ENCODE results near the gene CFAP221. TPM values are rescaled to one million over a fixed set of nuclear protein-coding genes. Genes with fewer than 3 reads are reported as not detected.
A peak's percentile ranks its signal among the peaks of the same experiment; 100 is the strongest.

Gene CFAP221
- total RNA-seq, 1 experiment from 2014 or later = not detected

DNA sequence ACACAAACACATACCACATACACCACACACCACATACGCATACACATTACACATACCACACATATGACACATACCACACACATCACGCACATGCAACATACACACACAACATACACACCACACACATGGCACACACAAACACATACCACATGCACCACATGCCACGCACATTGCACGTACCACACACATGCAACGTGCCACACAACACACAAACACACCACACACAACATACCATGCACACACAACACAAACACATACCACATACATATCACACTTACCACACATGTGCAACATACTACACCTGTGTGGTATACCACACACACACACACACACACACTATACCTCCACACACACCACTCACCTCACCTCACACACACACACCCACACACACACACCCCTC, 149.7 kb downstream of the CFAP221 start:
- Histone ChIP-seq H3K9me3 (replicated peaks) (no peaks in the 10 kb centered on the region), H3K4me3 (no peak overlapping the region), H3K4me1 (peaks cover 34% of the 10 kb centered on the region), H3K27me3 (no peaks in the 10 kb centered on the region), H3K36me3 (no peaks in the 10 kb centered on the region), H3K27ac (peak overlapping the region; percentile 99)
- DNase-seq = no peak

DNA sequence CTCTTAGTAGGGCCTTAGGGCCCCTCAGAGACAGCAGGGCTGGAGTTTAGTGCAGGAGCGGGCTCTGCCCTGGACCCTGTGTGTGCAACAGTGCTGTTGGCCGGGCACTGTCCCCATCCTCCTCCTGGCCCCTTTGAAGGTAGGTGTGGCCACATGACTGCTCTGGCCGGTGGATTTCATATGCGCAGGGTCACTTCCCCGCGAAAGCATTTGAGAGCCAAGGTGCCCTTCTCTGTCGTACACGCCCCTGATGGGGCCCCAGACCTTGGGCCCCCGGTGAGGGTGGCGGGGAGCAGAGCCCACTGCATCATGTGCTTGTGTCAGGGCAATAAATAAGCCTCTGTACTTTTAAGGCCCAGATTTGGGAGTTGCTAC, 150.2 kb downstream of the CFAP221 start:
- peaks cover 34% of the 10 kb centered on the region for H3K4me1 ChIP-seq
- H3K4me3 ChIP-seq = peak overlapping the region; percentile 39
- no peaks in the 10 kb centered on the region for H3K36me3 ChIP-seq
- H3K27me3 ChIP-seq = no peaks in the 10 kb centered on the region
- DNase-seq = peak; percentile 51 to 61
- no peaks in the 10 kb centered on the region for H3K9me3 ChIP-seq (replicated peaks)
- peak overlapping the region; percentile 99 for H3K27ac ChIP-seq

DNA sequence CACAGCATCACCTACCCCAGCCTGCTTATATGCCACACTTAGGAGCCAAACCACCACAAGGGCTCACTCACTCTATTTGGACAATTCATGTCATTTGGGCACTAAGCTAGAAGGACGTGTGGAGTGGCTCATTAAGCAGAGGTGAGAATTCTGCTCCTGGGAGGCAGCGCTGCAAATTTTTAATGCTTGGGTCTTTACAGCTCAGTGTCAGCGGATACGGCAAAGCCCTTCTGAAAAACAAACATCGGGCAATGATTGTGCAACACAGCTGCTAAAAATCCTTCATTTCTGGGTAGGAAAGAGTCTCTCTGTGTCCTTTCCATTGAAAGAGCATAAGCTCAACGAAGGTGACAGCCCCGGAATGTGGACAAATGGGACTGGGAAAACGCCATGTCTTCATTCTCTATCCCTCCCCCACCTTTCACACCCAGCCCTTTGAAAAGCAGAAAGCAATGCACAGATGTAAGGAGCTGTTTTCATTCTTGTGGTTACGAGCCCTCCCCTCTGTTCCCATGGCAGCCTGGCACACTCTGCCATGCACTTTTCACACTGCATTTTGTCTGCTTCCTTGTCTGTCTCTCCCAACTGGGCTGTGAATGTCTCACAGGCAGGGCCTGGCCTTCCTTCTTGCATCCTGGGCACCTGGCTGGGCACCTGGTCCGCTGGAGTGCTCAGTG, 150.7 kb downstream of the CFAP221 start:
- Histone ChIP-seq H3K4me3 (peak overlapping the region; percentile 39), H3K9me3 (replicated peaks) (no peaks in the 10 kb centered on the region), H3K27ac (peak overlapping the region; percentile 99), H3K36me3 (no peaks in the 10 kb centered on the region), H3K4me1 (peaks cover 34% of the 10 kb centered on the region), H3K27me3 (no peaks in the 10 kb centered on the region)
- peak; percentile 74 to 84 for DNase-seq

DNA sequence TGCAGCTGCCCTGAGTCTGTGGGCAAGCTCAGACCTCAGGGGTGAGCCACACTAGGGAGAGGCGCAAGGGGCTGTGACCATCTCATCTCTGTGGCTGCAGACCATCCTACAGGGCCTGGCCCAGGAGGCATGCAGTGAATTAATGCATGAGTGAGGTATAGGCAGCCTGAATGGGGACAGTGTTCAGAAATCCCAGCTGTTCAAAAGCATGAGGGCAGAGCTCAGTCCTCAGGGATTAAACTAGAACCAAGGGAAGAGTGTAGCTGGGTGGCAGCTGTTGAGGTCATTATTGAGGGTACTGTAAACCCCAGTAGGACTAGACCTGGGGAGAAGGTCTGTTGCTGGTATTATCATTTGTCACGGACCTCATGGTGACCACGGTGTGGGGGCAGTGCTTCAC, 151.8 kb downstream of the CFAP221 start:
- Histone ChIP-seq H3K27ac (peak overlapping the region; percentile 99), H3K4me3 (no peak overlapping the region), H3K4me1 (peaks cover 34% of the 10 kb centered on the region), H3K27me3 (no peaks in the 10 kb centered on the region), H3K36me3 (no peaks in the 10 kb centered on the region), H3K9me3 (replicated peaks) (no peaks in the 10 kb centered on the region)
- DNase-seq = peak; percentile 94 to 99

DNA sequence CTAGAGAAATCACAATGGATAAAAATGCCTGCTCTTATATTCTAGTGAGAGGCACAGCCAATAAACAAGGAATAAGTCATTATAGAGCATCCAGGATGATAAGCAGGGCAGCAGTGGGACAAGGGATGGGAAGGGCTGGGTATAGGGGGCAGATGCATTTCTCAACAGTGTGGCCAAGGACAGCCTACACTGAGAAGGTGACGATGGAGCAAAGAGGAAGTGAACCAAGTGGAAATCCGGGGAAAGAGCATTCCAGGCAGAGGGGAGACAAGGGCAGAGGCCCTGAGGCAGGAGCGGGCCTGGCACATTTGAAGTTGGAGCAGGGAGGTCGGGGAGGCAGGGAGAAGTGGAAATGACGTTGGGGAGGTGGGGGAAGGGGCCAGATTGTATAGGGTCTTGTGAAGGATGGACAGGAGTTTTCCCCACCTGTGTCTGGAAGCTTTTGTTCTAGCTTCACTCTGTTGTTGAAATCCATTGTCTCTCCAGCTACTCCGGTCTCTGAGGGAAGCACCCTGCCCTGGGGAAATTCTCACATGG, 152.3 kb downstream of the CFAP221 start:
- no peak overlapping the region for H3K4me3 ChIP-seq
- peak in 1 of 2 experiments; percentile 52 for DNase-seq
- H3K27ac ChIP-seq = peak overlapping the region; percentile 99
- H3K27me3 ChIP-seq = no peaks in the 10 kb centered on the region
- H3K36me3 ChIP-seq = no peaks in the 10 kb centered on the region
- H3K4me1 ChIP-seq = peaks cover 34% of the 10 kb centered on the region
- H3K9me3 ChIP-seq (replicated peaks) = no peaks in the 10 kb centered on the region

DNA sequence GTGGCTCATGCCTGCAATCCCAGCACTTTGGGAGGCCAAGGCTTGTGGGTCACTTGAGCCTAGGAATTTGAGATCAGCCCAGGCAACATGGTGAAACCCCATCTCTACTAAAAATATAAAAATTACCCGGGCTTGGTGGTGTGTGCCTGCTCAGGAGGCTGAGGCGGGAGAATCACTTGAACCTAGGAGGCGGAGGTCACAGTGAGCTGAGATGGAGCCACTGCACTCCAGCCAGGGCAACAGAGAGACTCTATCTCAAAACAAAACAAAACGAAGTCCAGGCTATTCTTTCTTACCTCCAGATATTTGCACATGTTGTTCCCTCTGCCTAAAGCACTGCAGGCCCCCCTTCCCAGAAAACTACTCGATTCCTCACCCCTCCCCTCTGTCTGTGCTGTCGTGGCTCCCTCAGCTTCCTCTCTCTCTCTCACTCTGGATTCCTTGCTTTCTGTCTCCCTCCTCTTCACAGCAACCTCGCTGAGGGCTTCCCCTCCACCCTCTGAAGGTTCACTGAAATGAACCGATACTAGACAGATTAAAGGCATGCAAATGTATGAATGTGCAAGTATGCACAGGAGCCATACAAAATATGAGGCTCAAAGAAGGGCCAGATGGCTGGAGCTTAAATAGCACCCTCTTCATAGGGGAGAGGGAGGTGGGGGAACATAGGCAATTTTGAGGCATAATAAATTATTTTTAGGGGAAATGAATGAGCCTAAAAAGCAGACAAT, 153.2 kb downstream of the CFAP221 start:
- Histone ChIP-seq H3K27me3 (no peaks in the 10 kb centered on the region), H3K9me3 (replicated peaks) (no peaks in the 10 kb centered on the region), H3K27ac (peak overlapping the region; percentile 99), H3K36me3 (no peaks in the 10 kb centered on the region), H3K4me1 (peaks cover 34% of the 10 kb centered on the region), H3K4me3 (no peak overlapping the region)
- DNase-seq = no peak

DNA sequence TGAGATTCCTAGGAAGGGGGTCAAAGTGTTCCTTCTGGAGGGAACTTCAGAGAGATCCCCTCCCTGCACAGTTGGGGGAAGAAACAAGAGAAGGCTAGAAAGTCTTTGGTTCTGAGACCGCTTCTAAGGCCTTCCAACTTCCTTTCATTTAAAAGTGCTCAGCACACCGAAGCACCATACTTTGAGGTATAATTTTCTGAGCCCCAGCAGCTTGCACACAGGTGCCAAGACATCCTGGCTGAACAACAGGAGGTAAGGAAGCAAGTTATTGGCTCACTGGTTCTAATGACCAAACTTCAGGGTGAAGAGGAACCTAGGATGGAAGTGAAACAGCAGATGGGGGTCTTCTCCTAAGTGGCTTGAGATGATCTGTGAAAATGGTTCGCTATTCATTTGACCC, 154.0 kb downstream of the CFAP221 start:
- no peak for DNase-seq
- Histone ChIP-seq H3K4me3 (no peak overlapping the region), H3K27me3 (no peaks in the 10 kb centered on the region), H3K9me3 (replicated peaks) (no peaks in the 10 kb centered on the region), H3K36me3 (no peaks in the 10 kb centered on the region), H3K4me1 (peaks cover 34% of the 10 kb centered on the region), H3K27ac (no peak overlapping the region)

DNA sequence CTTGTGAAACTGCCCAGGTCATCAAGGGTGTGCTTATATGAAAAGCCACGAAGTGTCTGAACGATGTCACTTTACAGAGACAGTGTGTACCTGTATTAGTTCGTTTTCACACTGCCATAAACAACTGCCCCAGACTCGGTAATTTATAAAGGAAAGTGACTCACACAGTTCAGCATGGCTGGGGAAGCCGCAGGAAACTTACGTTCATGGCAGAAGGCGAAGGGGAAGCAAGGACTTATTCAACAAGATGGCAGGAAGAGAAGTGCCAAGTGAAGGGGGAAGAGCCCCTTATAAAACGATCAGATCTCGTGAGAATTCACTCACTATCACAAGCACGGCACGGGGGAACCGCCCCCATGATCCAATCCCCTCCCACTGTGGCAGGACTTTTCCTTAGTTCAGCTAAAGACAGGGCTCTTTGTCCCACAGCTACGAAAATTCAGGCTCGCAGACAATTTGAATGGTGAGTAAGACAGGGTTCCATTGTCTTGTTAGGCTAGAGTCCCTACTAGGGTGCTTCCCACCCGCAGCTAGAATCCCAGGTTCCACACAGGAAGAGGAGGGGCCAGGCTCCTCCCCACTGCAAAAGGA, 154.9 kb downstream of the CFAP221 start:
- no peak for DNase-seq
- Histone ChIP-seq H3K27ac (no peak overlapping the region), H3K4me1 (peaks cover 32% of the 10 kb centered on the region), H3K36me3 (no peaks in the 10 kb centered on the region), H3K4me3 (no peak overlapping the region), H3K27me3 (no peaks in the 10 kb centered on the region), H3K9me3 (replicated peaks) (no peaks in the 10 kb centered on the region)

DNA sequence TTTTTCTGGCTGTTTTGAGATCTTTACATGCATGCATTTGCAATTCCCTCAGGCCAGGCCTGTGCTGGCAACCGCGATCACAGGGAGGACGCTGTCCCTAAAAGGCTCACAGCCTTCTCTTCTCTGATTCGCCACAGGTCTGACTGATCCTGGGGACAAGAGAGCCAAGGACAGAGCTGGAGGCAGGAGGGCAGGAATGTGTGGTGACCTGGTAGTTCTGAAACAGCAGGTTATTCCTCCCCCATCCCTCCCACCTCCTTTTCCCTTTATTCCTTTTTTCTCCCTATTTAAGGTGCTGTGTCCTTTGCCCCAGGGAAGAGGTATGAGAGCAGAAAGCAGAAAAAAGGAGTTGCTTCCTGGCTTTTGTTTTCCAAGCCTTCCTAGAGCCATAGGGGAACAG, 156.6 kb downstream of the CFAP221 start:
- H3K4me1 ChIP-seq = peaks cover 18% of the 10 kb centered on the region
- H3K4me3 ChIP-seq = no peak overlapping the region
- no peaks in the 10 kb centered on the region; the same call in 1 of the 2 replicates for H3K9me3 ChIP-seq (replicated peaks)
- no peaks in the 10 kb centered on the region for H3K36me3 ChIP-seq
- H3K27ac ChIP-seq = no peak overlapping the region
- H3K27me3 ChIP-seq = no peaks in the 10 kb centered on the region
- DNase-seq = no peak

DNA sequence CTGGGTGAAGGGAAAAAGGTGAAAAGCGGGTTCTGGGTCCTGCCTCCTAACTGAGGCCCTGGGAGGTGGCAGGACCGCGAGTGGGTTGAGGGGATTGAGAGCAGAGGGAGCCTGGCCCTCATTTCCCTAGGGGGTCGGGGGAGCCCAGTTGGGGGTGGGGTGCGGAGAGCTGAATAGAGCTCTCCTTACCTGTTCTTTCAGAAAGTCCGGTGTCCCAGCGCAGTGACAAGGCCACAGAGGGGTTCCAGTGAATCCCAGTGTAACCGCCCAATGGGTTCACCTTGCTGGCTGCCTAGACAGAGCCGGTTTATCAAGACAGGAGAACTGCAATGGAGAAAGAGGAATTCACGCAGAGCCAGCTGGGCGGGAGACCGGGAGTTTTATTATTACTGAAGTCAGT, 157.1 kb downstream of the CFAP221 start:
- Histone ChIP-seq H3K4me1 (peaks cover 15% of the 10 kb centered on the region), H3K4me3 (no peak overlapping the region), H3K27ac (no peak overlapping the region), H3K36me3 (no peaks in the 10 kb centered on the region), H3K27me3 (no peaks in the 10 kb centered on the region), H3K9me3 (replicated peaks) (no peaks in the 10 kb centered on the region; the same call in 1 of the 2 replicates)
- no peak for DNase-seq

DNA sequence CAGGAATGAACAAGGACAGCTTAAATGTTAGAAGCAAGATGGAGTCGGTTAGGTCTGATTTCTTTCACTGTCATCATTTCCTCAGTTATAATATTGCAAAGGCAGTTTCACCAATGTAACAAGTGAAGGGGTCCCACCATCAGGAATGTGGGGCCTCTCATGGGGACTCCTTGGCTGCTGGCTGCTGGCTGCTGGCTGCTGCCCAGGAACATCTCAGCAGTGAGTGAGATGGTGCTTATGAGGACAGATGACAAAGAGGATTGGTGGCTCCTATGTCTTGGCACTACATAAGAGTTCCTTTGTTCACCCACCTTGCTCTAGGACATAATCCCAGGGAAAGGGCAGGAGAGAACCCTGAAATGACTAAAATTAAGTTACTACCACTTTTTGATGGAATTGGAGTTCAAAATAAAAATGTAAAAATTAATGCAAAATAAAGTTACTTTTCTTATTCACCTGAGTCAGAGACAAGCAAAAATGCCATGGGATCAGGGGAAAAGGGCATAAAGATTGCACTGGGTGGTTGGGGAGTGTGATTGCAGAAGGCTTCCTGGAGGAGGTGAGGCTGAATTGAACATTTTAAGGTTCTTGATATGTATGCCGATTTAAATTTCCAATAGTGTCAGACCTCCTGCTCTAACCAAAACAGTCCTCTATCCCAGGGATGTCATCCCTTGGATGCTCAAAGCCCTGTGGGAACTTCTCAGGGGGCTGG, 158.1 kb downstream of the CFAP221 start:
- Histone ChIP-seq H3K27me3 (no peaks in the 10 kb centered on the region), H3K4me3 (no peak overlapping the region), H3K4me1 (peaks cover 5% of the 10 kb centered on the region), H3K27ac (no peak overlapping the region), H3K36me3 (no peaks in the 10 kb centered on the region), H3K9me3 (replicated peaks) (no peaks in the 10 kb centered on the region; the same call in 1 of the 2 replicates)
- DNase-seq = no peak

DNA sequence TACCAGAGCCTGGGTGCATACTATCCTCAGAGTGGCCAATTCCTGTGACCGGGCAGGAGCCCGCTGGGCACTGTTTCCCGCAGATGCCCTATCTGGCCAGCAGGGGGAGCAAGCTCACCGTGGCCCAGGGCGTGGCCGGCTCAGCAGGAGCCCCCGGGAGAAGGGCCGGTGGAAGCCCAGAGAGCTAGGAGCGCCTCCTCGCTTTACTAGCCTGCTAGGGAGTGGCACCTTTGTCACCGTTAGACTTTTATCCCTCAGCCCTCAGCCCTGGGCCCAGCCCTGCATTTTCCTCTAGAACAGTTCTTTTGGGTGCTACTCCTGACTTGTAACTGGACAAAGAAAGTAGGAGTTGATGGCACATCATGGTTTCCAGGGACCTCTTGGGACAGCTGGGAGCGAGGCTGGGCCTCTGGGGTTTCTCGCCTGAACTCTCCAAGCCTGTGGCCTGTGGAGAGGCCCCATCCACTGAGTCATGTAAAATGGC, 158.7 kb downstream of the CFAP221 start:
- Histone ChIP-seq H3K36me3 (no peaks in the 10 kb centered on the region), H3K9me3 (replicated peaks) (no peaks in the 10 kb centered on the region; the same call in 1 of the 2 replicates), H3K27ac (no peak overlapping the region), H3K4me1 (no peaks in the 10 kb centered on the region; the same call in 1 of the 2 replicates), H3K4me3 (no peak overlapping the region), H3K27me3 (no peaks in the 10 kb centered on the region)
- DNase-seq = peak; percentile 74 to 89

DNA sequence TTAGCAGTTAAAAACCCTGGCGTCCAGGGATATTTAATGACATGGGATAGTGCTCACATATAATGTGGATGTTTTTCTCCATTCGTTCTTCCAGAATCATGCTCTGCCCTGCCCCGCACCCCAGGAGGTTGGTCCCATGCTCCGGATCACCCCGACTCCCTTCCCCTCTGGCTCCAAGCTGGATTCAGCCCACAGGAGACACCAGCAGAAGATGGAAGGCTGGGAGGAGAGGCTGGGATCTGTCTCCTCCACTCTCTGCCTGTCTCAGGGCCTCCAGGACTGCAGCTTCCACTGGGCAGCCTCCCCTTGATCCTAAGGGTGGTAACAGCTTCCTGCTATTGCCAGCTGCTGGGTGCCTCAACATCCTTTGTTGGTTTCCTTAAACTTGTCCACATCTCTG, 159.3 kb downstream of the CFAP221 start:
- Histone ChIP-seq H3K27me3 (no peaks in the 10 kb centered on the region), H3K4me3 (no peak overlapping the region), H3K27ac (no peak overlapping the region), H3K36me3 (no peaks in the 10 kb centered on the region), H3K4me1 (no peaks in the 10 kb centered on the region; the same call in 1 of the 2 replicates), H3K9me3 (replicated peaks) (no peaks in the 10 kb centered on the region; the same call in 1 of the 2 replicates)
- DNase-seq = no peak

DNA sequence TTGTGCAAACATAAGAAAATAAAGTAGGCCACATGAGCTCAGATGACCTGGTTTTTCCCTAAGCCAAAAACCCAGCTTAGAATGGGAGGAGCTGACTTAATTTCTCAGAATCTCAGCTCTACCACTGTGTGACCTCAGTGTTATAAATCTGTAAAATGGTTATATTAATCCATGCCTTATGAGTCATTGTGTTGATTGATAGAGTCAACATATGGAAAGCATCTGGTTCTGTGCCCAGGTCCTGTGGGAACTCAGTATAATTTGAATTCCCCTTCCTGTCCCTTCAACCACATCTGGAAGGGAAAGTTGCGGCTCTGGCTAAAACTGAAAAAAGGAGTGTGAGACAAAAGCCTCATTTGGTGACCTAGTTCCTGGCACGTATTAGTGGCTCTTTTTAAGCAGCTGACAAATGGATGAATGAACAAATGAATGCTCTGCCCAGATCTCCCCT, 160.4 kb downstream of the CFAP221 start:
- Histone ChIP-seq H3K4me1 (no peaks in the 10 kb centered on the region; the same call in 1 of the 2 replicates), H3K9me3 (replicated peaks) (no peaks in the 10 kb centered on the region; the same call in 1 of the 2 replicates), H3K27me3 (no peaks in the 10 kb centered on the region), H3K4me3 (no peak overlapping the region), H3K27ac (no peak overlapping the region), H3K36me3 (no peaks in the 10 kb centered on the region)
- no peak for DNase-seq
